Hematopoietic multipotent progenitor cell treated with erythropoietin and hydrocortisone succinate and interleukin-3 and kit ligand, for 8 days (in vitro differentiated cells): ENCODE results near the gene GUCY2C.
"Not testable (repeated sequence)": the region's sequence is repeated elsewhere in the genome, so short reads cannot be mapped to it uniquely, and the experiment has no call there.

Experiments
- DNase-seq: peaks from one replicate; pipeline ENCODE4 v3.0.0-alpha.2; 2015

Gene GUCY2C

GRCh38 chr12:14696265-14696741 is at the start of gene GUCY2C:
Gene GUCY2C (minus strand): TSS chr12:14696599. CDS start chr12:14696448, 151 bp downstream.
- no peak for DNase-seq

- no peak for DNase-seq
Observed at GRCh38 chr12:14743061-14743460, 46.7 kb upstream of the GUCY2C start.

- no peak for DNase-seq
Observed at GRCh38 chr12:14741942-14742341, 45.5 kb upstream of the GUCY2C start.

- DNase-seq: no peak
Observed at GRCh38 chr12:14741153-14741552, 44.8 kb upstream of the GUCY2C start.

GRCh38 chr12:14736441-14736840 is 40.0 kb upstream of the GUCY2C start:
- DNase-seq: not testable (repeated sequence)

- no peak for DNase-seq
Observed at GRCh38 chr12:14731821-14732220, 35.4 kb upstream of the GUCY2C start.

GRCh38 chr12:14729586-14729985 is 33.2 kb upstream of the GUCY2C start:
- DNase-seq: no peak

DNA sequence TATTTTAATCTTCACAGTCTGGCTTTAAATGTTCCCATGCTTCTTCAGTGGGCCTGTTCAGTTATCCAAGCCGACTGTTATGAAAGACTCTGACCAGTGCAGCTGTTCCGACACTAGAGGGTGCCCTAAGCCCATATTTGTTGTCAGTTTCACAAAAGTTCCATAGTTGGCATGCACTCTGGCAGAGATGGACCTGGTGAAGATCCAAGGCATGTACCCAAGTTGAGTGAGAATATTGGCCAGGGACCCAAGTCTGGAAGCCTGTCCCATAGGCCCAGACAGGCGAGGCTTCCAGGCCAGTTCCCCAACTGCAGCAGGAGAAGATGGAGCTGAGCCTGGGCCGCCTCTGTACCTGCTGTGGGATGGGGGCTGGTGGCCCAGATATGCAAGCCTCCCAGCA is 27.4 kb upstream of the GUCY2C start:
- peak; percentile 74 for DNase-seq

DNA sequence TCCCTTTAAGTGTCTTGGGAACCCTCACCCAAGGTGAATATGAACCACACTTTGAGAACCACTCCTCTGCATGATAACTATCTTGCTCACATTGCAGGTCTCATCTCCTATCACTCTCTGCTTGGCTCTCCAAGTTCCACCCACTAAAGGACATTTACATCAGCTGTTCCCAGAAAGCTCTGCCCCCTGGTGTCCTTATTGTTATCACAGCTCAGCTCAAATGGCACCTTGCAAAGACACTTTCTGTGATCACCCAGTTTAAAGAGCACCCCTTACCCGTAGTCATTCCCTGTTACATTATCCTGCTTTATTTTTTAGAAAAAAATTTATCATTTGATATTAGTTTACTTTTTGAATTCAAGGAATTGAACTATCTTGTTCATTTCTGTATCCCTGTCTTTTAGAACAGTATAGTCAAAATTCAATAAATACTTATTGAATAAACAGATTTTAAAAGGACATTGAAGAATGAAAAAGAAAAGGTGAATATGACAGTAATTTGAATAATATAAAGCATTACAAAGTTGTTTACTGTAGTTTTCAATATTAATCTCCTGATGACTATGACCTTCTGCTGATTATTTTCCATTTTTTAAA is 20.5 kb upstream of the GUCY2C start:
- peak; percentile 66 for DNase-seq

GRCh38 chr12:14714437-14714836 is 18.0 kb upstream of the GUCY2C start:
- no peak for DNase-seq

DNA sequence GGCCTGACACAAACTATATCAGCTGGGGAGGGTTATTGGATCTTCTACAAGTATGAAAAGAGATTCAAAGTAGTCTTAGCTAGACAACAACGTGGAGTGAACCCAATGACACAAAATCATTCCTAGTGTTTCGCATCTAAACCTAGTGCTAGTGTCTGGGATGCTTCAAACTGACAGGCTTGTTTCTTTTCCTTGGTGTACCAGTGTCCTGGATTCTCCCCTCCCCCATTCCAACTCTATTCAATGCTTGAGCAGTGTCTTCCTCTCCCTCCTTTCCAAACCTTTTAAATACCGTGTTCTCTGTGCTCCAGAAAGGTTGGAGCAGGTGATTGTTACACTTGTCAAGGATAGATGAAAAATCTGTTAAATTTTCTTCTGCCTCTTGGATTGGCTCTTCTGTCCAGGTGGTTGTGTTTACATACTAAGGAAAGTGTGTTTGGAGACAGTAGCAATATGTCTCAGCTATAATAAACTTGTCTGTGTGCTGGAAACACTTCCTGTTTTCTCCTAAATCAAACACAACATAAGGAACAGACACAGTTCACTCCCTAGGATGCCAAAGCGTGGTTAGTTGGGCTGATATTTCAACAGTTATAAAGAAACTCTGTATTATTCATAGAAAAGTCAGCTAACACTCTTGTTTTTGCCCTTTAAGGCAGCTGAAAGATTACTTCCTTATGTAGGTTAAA is 14.4 kb upstream of the GUCY2C start:
- no peak for DNase-seq

DNA sequence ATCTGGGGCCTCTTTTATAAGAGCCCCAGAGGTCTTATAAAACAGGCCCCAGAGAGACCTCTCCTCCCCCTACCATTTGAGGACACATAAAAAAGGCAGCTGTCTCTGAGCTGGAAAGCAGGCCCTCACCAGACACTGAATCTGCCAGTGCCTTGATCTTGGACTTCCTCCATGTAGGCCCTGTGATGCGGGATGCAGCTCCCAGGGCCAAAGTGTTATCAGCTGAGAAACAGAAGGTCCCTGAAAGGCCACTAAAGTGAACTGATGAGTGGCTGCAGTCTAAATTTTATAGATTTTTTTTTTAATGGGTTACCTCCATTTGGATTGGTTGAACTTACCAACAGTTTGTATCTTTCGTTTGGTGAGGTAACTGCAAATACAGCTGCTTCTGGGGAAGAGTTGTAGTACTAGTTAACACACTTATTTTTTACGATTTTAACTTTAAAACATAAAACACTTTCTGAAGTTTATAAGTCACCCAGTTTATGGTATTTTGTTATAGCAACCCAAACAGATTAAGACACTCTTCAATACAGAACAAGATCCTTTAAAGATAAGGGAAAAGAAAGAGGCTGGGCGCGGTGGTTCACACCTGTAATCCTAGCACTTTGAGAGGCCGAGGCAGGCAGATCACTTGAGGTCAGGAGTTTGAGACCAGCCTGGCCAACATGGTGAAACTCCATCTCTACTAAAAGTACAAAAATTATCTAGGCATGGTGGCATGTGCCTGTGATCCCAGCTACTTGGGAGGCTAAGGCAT is 5.6 kb upstream of the GUCY2C start:
- peak; percentile 2 for DNase-seq

DNA sequence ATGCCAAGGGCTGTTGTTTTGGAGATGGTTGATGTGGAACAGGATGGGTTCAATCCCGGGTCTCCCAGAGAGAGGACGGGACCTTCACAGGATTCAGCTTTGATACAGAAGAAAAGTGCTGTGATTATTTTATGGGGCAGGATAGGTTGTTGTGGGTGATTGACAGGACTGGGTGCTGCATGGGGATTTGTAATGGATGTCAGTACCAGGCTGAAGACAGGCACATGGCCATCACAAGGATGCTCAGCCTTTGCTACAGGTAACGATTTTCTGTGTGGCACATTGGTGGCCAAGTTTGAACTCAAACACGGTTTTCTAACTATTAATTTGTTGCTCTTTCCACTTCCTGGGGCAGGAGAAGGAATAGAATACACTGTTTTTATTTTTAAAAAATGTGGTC is 4.5 kb upstream of the GUCY2C start:
- DNase-seq: no peak

GRCh38 chr12:14699923-14700322 is 3.5 kb upstream of the GUCY2C start:
- DNase-seq: no peak

DNA sequence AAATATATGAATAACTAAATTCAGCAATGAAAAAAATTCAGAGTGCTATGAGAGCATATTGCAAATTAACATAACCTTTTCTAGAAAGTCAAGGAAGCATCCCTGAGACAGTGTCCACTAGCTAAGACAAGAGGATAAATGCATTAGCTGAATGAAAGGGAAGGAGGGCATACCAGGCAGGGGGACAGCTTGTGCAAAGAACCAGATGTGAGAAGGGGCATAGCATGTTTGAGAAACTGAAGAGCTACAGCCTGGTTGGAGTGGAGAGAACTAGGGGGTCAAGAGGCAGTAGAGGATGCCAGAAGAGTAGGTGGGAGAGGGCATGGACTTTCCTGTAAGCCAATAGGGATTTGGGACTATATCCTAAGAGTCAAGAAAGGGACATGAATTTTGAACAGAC is 2.2 kb upstream of the GUCY2C start:
- no peak for DNase-seq

DNA sequence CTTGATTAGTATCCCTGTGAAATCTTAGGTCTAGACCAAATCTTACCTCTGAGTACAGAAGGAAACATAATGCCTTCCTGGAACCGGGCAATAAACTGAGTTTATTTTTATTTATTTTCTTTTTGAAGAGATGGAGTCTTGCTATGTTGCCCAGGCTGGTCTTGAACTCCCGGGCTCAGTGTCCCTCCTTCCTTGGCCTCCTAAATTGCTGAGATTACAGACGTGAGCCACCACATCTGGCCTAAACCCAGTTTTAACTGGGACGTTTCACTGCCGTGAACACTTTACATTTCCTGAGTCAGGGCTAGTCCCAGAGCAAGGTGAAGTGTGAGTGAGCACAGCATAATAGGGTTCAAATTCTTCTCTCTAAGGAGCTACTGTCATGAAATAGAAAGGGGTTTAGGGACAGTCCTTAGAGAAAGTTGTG is 671 bp downstream of the GUCY2C start:
- no peak for DNase-seq

- no peak for DNase-seq
Observed at GRCh38 chr12:14694970-14695369, 1.4 kb downstream of the GUCY2C start.

DNA sequence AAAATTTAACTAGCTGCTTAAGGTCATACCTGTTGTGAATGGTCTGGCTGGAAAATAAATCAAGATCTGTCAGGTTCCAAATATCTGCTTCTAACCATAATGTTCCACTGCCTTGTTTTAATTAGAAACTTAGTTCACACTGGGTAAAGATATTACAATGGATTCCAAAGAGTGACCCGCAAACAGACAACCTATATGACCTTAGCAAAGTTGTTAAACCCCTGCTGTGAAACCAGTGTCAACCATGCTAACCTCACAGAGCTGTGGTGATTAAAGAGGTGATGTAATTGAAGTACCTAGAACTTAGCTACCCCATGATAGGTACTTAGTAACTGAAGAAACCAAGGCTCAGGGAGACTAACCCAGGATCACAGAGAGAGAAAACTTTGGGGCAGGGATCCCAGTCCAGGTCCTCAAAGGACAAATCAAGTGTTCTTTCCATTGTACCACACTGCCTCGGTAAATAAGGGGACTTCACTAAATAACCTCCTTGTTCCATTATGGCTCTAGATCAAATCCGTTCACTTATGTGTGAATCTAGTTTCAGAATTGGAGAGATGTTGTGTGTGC is 2.2 kb downstream of the GUCY2C start:
- DNase-seq: no peak

DNA sequence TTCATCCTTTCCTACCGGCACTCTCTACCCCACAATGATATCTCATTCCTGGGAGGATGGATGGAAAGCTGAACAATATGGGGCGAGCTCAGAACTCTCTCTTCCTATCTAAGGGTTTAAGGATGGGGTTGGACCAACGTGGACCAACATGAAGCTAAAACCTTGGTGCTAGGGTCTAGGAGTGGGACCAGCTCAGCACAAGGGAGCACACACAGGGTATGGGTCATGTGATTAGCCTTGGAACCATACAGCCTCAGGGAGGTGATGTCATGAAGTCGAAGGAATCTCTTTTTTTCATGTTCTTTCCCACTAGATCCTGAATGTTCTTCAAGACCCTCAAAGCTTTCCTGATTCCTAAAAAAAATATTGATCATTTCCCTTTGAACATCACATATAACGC is 3.3 kb downstream of the GUCY2C start:
- DNase-seq: no peak

- DNase-seq: peak; percentile 28
Observed at GRCh38 chr12:14691560-14691959, 4.8 kb downstream of the GUCY2C start.

- no peak for DNase-seq
Observed at GRCh38 chr12:14689996-14690395, 6.4 kb downstream of the GUCY2C start.

DNA sequence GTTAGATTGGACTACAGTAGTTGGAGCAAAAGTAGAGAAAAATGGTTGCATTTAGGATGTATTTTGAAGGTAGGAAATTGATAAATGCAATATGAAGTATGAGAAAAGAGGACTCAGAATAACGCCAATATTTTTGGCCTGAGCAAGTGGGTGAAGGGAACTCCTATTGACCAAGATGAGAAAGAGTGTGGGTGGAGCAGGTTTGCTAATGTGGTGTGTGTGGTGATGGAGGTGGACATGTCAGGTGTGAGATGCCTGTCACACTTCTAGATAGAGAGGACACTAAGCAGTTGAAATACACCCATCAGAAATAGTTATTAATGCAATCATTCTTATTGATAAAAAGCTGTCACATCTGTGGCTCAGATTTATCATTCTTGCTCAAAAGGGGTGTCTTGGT is 7.3 kb downstream of the GUCY2C start:
- DNase-seq: no peak

DNA sequence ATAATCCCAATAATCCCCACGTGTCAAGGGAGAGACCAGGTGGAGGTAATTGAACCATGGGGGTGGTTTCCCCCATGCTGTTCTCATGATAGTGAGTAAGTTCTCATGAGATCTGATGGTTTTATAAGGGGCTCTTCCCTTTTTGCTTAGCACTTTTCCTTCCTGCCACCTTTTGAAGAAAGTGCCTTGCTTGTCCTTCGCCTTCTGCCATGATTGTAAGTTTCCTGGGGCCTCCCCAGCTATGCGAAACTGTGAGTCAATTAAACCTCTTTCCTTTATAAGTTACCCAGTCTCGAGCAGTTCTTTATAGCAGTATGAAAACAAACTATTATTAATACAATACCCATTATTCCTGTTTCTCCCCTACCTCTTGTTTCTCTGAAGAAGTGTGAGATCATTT is 14.2 kb downstream of the GUCY2C start:
- not testable (repeated sequence) for DNase-seq

GRCh38 chr12:14681625-14682024 is 14.8 kb downstream of the GUCY2C start:
- DNase-seq: no peak
